Activated B cell treated with CpG ODN at 0.5 μM for 24 hours (primary cell): ENCODE data around the gene INSYN2B. TPM values are rescaled to one million over a fixed set of nuclear protein-coding genes. Genes with fewer than 3 reads are reported as not detected.

Experiments
- ATAC-seq: fragments of 200-7000 bp; cut with Tn5 transposase; one replicate; pipeline ENCODE4 v1.10.0; 2021; ENCODE audit warnings: low read depth, mild to moderate bottlenecking, moderate library complexity
- CTCF ChIA-PET: fragments of 350-600 bp; sonication (Branson Sonifier 250); formaldehyde crosslinking; loops from one replicate; lab custom pipeline; 2021; ENCODE audit warnings: antibody characterized with exemption; lab: Charles Lee
- POLR2A ChIA-PET: fragments of 350-600 bp; sonication (Branson Sonifier 250); formaldehyde crosslinking; loops from one replicate; lab custom pipeline; 2021; ENCODE audit warnings: antibody characterized with exemption; lab: Charles Lee
- DNase-seq: peaks from one replicate; pipeline ENCODE4 v3.0.0; 2022
- H3K27ac Mint-ChIP-seq: one replicate; pipeline ENCODE4 v1.8.0; 2020; ENCODE audit warnings: mixed read lengths
- H3K27me3 Mint-ChIP-seq: one replicate; pipeline ENCODE4 v1.8.0; 2021; ENCODE audit warnings: mixed read lengths
- H3K36me3 Mint-ChIP-seq: one replicate; pipeline ENCODE4 v1.8.0; 2021; ENCODE audit warnings: low read depth, mixed read lengths
- H3K4me1 Mint-ChIP-seq: one replicate; pipeline ENCODE4 v1.8.0; 2021; ENCODE audit warnings: mixed read lengths
- H3K4me3 Mint-ChIP-seq: one replicate; pipeline ENCODE4 v1.8.0; 2020; ENCODE audit warnings: mild to moderate bottlenecking, mixed read lengths
- H3K9me3 Mint-ChIP-seq: one replicate; pipeline ENCODE4 v1.8.0; 2020; ENCODE audit warnings: mixed read lengths
- intact Hi-C: fragments of 100-400 bp; cut with micrococcal nuclease; formaldehyde crosslinking; loops from one replicate; pipeline ENCODE4 v1.15.1; 2024
- total RNA-seq: library from RNA; stranded (reverse); gene quantifications from 2 replicates; pipeline ENCODE4 v1.2.3, GENCODE V29; 2022
- TF ChIP-seq, protein P1 (sequence below): fragments of 200-600 bp; IDR thresholded peaks from one replicate; pipeline ENCODE4 v1.8.0; 2022; ENCODE audit warnings: antibody characterized with exemption, mild to moderate bottlenecking

The INSYN2B gene
- total RNA-seq, 1 donor from 2014 or later = not detected

DNA sequence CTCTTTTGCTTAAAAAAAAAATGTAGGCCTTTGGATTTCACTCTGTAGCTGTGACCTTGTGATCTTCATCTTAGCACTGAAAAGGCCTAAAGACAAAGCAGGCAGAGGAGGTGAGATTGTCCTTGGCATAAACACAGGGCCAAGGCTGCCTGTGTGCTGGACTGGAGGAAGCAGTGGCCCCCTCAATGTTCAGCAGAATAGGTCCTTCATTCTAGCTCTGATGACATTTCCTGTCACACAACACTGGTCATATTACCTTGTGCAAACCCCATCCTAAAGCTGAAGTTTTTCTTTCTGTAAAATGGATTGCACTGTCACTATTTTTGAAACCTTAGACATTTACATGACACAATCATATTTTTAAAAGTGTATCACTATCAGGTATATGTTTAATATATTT, 147.4 kb downstream of the INSYN2B start:
- H3K36me3 Mint-ChIP-seq = peaks cover 49% of the 10 kb centered on the region
- DNase-seq (no peak), ATAC-seq (no peak)
- no peak overlapping the region for H3K27ac Mint-ChIP-seq
- intact Hi-C loops = no loop called here
- peaks cover 6% of the 10 kb centered on the region for H3K4me1 Mint-ChIP-seq
- ChIA-PET CTCF (no interaction called here), POLR2A (no interaction called here)
- H3K9me3 Mint-ChIP-seq = no peaks in the 10 kb centered on the region
- H3K4me3 Mint-ChIP-seq = no peak overlapping the region
- TF ChIP-seq, protein P1, sequence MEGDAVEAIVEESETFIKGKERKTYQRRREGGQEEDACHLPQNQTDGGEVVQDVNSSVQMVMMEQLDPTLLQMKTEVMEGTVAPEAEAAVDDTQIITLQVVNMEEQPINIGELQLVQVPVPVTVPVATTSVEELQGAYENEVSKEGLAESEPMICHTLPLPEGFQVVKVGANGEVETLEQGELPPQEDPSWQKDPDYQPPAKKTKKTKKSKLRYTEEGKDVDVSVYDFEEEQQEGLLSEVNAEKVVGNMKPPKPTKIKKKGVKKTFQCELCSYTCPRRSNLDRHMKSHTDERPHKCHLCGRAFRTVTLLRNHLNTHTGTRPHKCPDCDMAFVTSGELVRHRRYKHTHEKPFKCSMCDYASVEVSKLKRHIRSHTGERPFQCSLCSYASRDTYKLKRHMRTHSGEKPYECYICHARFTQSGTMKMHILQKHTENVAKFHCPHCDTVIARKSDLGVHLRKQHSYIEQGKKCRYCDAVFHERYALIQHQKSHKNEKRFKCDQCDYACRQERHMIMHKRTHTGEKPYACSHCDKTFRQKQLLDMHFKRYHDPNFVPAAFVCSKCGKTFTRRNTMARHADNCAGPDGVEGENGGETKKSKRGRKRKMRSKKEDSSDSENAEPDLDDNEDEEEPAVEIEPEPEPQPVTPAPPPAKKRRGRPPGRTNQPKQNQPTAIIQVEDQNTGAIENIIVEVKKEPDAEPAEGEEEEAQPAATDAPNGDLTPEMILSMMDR = no peak
- no peaks in the 10 kb centered on the region for H3K27me3 Mint-ChIP-seq

DNA sequence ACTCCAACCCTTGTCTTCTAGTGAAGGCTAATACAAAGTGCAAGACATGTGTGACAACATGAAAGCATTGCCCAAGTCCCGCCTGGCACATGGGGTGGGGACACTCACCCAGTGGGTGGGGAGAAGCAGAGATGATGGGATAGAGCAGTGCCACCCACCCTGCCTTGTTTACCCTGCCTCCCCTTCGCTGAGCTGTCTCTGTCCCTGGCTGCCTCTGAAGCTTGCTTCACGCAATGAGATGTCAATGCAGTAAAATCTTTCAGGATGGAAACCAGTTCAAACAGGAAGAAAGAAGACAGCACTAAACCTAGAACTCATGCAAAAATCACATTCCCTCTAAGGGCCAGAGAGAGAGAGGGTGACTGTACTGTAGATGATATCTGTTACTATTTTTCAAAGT, 148.0 kb downstream of the INSYN2B start:
- Mint-ChIP-seq H3K27me3 (no peaks in the 10 kb centered on the region), H3K4me3 (no peak overlapping the region), H3K27ac (peak overlapping the region; percentile 3), H3K9me3 (no peaks in the 10 kb centered on the region), H3K36me3 (peaks cover 50% of the 10 kb centered on the region), H3K4me1 (peaks cover 6% of the 10 kb centered on the region)
- DNase-seq (no peak), ATAC-seq (no peak)
- TF ChIP-seq, protein P1 = no peak
- intact Hi-C loops = no loop called here
- CTCF ChIA-PET = no interaction called here
- POLR2A ChIA-PET = no interaction called here

DNA sequence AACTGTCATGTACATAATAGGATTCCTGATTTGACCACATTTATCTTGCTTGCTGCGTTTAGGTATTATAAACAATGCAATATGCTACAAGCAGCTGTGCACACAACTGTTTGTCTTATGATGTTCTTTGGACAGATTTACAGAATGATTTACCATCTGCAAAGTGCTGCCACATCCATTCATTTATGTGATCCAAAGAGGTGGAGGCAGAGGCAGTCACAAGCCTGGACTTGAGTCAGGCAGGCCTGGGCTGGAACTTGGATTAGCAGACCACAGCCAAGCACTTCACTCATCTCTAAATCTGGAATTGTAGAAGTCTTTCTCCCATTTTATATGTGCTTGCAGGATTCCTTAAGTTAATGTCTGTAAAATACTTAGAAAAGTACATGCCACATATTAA, 149.0 kb downstream of the INSYN2B start:
- Mint-ChIP-seq H3K9me3 (no peaks in the 10 kb centered on the region), H3K4me3 (no peak overlapping the region), H3K27ac (no peak overlapping the region), H3K4me1 (peaks cover 6% of the 10 kb centered on the region), H3K36me3 (peaks cover 56% of the 10 kb centered on the region), H3K27me3 (no peaks in the 10 kb centered on the region)
- ATAC-seq (no peak), DNase-seq (no peak)
- TF ChIP-seq, protein P1 = no peak
- CTCF ChIA-PET = no interaction called here
- POLR2A ChIA-PET = no interaction called here
- intact Hi-C loops = no loop called here

DNA sequence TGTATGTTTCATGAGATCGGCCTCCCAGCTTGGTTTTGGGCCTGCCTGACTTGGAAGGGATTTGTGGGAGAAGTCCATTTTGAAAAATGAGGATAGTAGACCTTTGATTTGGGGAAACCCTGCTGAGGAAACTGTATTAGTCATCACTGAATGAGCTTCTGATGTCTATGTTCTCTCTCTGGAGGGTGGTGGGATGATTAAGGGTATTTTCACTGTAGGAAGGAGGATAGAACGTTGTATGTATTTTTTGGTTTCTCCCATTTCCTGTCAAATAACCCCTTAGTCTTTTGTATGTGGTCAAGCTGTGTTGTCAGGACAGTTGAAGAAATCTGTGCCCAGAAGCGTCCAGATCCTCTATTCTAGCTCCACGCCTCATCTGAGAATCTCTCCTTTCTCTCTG, 151.9 kb downstream of the INSYN2B start:
- Mint-ChIP-seq H3K4me3 (no peak overlapping the region), H3K27ac (peak overlapping the region; percentile 51), H3K36me3 (peaks cover 59% of the 10 kb centered on the region), H3K4me1 (peaks cover 6% of the 10 kb centered on the region), H3K27me3 (no peaks in the 10 kb centered on the region), H3K9me3 (no peaks in the 10 kb centered on the region)
- no peak for DNase-seq
- intact Hi-C loops = no loop called here
- no peak for ATAC-seq
- CTCF ChIA-PET = no interaction called here
- POLR2A ChIA-PET = no interaction called here
- TF ChIP-seq, protein P1 = no peak

DNA sequence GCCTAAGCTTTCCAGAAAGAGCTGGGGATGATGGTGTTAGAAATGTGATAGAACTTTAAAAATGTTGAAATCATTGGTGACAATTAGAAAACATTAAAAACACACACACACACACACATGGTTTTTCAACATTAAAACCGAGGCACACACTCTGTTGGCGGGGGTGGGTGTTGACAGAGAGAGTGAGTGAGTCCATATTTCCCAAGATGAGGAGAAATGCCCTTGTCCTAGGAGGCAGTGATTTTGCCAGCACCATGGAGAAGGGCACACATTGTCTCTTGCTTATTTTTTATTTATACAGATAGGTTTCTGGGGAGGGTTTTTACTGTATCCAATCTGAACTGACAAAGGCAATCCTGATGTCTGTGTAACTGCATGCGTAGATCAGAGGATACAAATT, 152.5 kb downstream of the INSYN2B start:
- CTCF ChIA-PET = no interaction called here
- Mint-ChIP-seq H3K27me3 (no peaks in the 10 kb centered on the region), H3K27ac (peak overlapping the region; percentile 51), H3K36me3 (peaks cover 59% of the 10 kb centered on the region), H3K4me3 (no peak overlapping the region), H3K9me3 (no peaks in the 10 kb centered on the region), H3K4me1 (peaks cover 6% of the 10 kb centered on the region)
- intact Hi-C loops = no loop called here
- ATAC-seq (no peak), DNase-seq (no peak)
- TF ChIP-seq, protein P1 = no peak
- POLR2A ChIA-PET = no interaction called here
